Measurements from ENCODE around the gene CCDC107. TPM values are rescaled to one million over a fixed set of nuclear protein-coding genes. Genes with fewer than 3 reads are reported as not detected.
A peak's percentile ranks its signal among the peaks of the same experiment; 100 is the strongest.

CCDC107 gene
- total and polyA plus RNA-seq, 9 of the 15 experiments (the other 6 are each of a cell fraction or from before 2014, with no cell fraction given) = 0.35 to 11.3 (median 6.9) TPM; not detected in 1

- Histone ChIP-seq H3K36me3 (ENCODE audit: control insufficient read depth, insufficient read depth, low read length) (peaks cover 35% of the 10 kb centered on the region; the same call in 2 of the 3 replicates), H3K9me1 (ENCODE audit: control insufficient read depth, insufficient read depth, low read length) (no peaks in the 10 kb centered on the region), H3K4me3 (peak within 1 kb of the TSS; percentile 81), H3K9ac (ENCODE audit: insufficient read depth in 1 of 2, low read depth in 2 of 2, low read length in 2 of 2) (peak within 1 kb of the TSS; percentile 91 to 95), H4K20me1 (replicated peaks; ENCODE audit: control insufficient read depth, insufficient read depth, low read length) (no peaks in the 10 kb centered on the region), H3K79me2 (ENCODE audit: control insufficient read depth, insufficient read depth, low read length) (peaks cover 18% of the 10 kb centered on the region), H3K27ac (ENCODE audit: extremely low read depth, low read depth, low read length) (peak within 1 kb of the TSS; percentile 92), H3K4me2 (ENCODE audit: insufficient read depth, low read length) (peak within 1 kb of the TSS; percentile 95), H2AFZ (ENCODE audit: low read depth, low read length) (peak within 1 kb of the TSS; percentile 95), H3K27me3 (ENCODE audit: control insufficient read depth in 2 of 2, insufficient read depth in 2 of 2, low read length in 2 of 2) (no peaks in the 10 kb centered on the region), H3K9me3 (replicated peaks; ENCODE audit: control insufficient read depth, insufficient read depth, low read depth, low read length) (no peaks in the 10 kb centered on the region), H3K4me1 (replicated peaks in 1 of 2; ENCODE audit: control insufficient read depth in 2 of 2, insufficient read depth in 2 of 2, low read length in 2 of 2) (peaks cover 13 to 22% of the 10 kb centered on the region in 2 experiments)
- WGBS (ENCODE audit: insufficient coverage, low coverage, missing lambda C conversion rate) = 1% methylated on average over 25 of the region's 58 CpGs
- TSS peak; percentile 65 for BruUV-seq (replicated peaks)
- FAIRE-seq (peak; percentile 61), DNase-seq (ENCODE audit: extremely low read depth in 1 of 4, low spot score in 3 of 4) (peak; percentile 87 to 92 (median 88)), ATAC-seq (peak; percentile 96)
- ChIA-PET CTCF (ENCODE audit: low intra/inter-chr PET ratio) (no interaction called here), POLR2A (interaction anchor here (0.5 to 2.8 kb wide), 11 partner anchors 15 to 848 kb away, joined by 3 to 6 read pairs (median 4); no protein-coding TSS in a partner anchor)
- in situ Hi-C loops (cut with MboI) (no loop called here), intact Hi-C loops (cut with micrococcal nuclease) (loop anchor here (10.0 kb wide), 1 partner anchor 150 kb away; the partner anchor contains the start of genes HINT2 and SPAG8)
- peak; percentile 47 for TF ChIP-seq L3MBTL2 (IDR thresholded peaks at IDR 0.05)
- no peak for TF ChIP-seq FOXO4 (CRISPR knock-in tag; IDR thresholded peaks at IDR 0.05)
- TF ChIP-seq LEF1 (IDR thresholded peaks at IDR 0.05) = no peak
- no peak for TF ChIP-seq ZEB2 (IDR thresholded peaks at IDR 0.05)
- TF ChIP-seq ZBTB1 (CRISPR knock-in tag; IDR thresholded peaks at IDR 0.05; ENCODE audit: borderline replicate concordance, low read depth) = no peak
- no peak for TF ChIP-seq CREB5 (CRISPR knock-in tag; IDR thresholded peaks at IDR 0.05)
- TF ChIP-seq ATF7 (IDR thresholded peaks at IDR 0.05) = peak; percentile 49; the same call in 1 of the 2 replicates
- TF ChIP-seq MITF (IDR thresholded peaks at IDR 0.05) = no peak
- no peak for TF ChIP-seq RNF219 (CRISPR knock-in tag; IDR thresholded peaks at IDR 0.05)
- TF ChIP-seq ADNP (tag; IDR thresholded peaks at IDR 0.05) = no peak
- TF ChIP-seq EGR1 (conservative IDR thresholded peaks at IDR 0.05) = peak; percentile 38; the same call in 1 of the 2 replicates
- TF ChIP-seq ZNF408 (CRISPR knock-in tag; IDR thresholded peaks at IDR 0.05; ENCODE audit: low read depth) = no peak
Measured at GRCh38 chr9:35664531-35665470, 6.7 kb downstream of the CCDC107 start, which contains the start of gene ARHGEF39. TSS of gene ARHGEF39 (minus strand) at chr9:35665195. CDS start at chr9:35665169, 26 bp downstream.

Data from K562 (cell line).